Kidney epithelial cell (primary cell): ENCODE measurements around the gene ETS1. TPM values are rescaled to one million over a fixed set of nuclear protein-coding genes. Genes with fewer than 3 reads are reported as not detected.

Experiments used
- DNase-seq: peaks from one replicate; pipeline ENCODE4 v3.0.0-alpha.2; 2010; ENCODE audit warnings: low read depth
- H3K27me3 ChIP-seq: 2 replicates; pipeline ENCODE4 v1.6.0; 2011; ENCODE audit warnings: low read length; ENCODE audit not compliant: control insufficient read depth, insufficient read depth
- H3K36me3 ChIP-seq: 2 replicates; pipeline ENCODE4 v1.5.1; 2011; ENCODE audit warnings: low read length; ENCODE audit not compliant: control insufficient read depth, insufficient read depth
- H3K4me3 ChIP-seq: 2 replicates; pipeline ENCODE4 v1.5.1; 2011; ENCODE audit warnings: low read depth, mild to moderate bottlenecking, control low read depth, low read length
- CTCF ChIP-seq: IDR thresholded peaks from 2 replicates; pipeline ENCODE4 v1.5.1; 2011; ENCODE audit warnings: mild to moderate bottlenecking, moderate library complexity, low read length, control low read depth, inconsistent platforms; ENCODE audit not compliant: insufficient read depth, poor library complexity, severe bottlenecking
- total RNA-seq: library from RNA; depleted of rRNA; stranded (reverse); fragments of >200 nt; gene quantifications from 2 replicates; pipeline ENCODE4 v1.2.3, GENCODE V29; 2015

Gene ETS1
- total RNA-seq, 1 donor from 2014 or later: 224 TPM

DNA sequence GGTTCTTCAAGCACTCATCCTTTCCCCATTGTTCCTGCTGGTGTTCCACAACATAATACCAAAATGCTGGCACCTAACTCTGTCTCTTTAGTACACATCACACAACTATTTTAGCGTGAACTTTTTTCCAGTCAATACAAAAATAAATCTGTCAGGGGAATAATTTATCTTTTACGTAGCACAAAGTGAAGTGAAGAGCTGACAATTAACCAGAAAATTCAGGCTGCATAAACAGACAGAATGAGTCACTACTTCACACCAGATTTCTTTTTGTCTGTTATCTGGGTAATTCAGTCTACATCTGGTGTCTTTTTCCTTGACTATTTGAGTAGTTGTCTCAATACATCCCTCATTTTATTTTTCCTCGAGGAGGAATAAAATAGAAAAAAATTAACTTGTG lies 7.9 kb upstream of the ETS1 start:
- TF ChIP-seq CTCF: no peak
- Histone ChIP-seq H3K27me3 (no peaks in the 10 kb centered on the region), H3K36me3 (no peaks in the 10 kb centered on the region), H3K4me3 (no peak overlapping the region)
- DNase-seq: no peak

DNA sequence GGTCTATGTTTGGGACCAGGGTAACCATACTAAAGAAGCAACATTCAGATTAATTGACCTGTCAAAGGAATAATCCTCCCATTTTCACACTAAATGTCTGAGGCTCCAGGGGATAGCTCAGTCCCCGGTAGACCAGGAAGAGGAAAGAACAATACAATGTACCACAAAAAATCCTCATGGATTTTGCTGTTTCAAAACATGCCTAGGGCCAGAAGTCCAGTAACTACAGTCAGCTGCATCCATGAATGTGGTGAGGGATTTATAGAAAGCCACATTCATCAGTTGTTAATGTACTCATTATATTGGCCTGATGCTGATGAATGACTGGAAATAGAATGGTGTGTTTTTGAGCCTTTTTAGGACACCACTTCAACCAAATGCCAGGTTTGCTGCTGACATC lies 6.9 kb upstream of the ETS1 start:
- no peak for TF ChIP-seq CTCF
- no peak overlapping the region for H3K4me3 ChIP-seq
- no peak for DNase-seq
- H3K36me3 ChIP-seq: no peaks in the 10 kb centered on the region
- H3K27me3 ChIP-seq: no peaks in the 10 kb centered on the region

- Histone ChIP-seq H3K4me3 (no peak overlapping the region), H3K36me3 (no peaks in the 10 kb centered on the region), H3K27me3 (no peaks in the 10 kb centered on the region)
- TF ChIP-seq CTCF: no peak
- no peak for DNase-seq
These were observed 5.9 kb upstream of the ETS1 start for GRCh38 chr11:128593281-128593680.

- no peak for TF ChIP-seq CTCF
- DNase-seq: no peak
- no peak overlapping the region for H3K4me3 ChIP-seq
- H3K27me3 ChIP-seq: no peaks in the 10 kb centered on the region
- H3K36me3 ChIP-seq: no peaks in the 10 kb centered on the region
These were observed 5.1 kb upstream of the ETS1 start for GRCh38 chr11:128592454-128592853.

DNA sequence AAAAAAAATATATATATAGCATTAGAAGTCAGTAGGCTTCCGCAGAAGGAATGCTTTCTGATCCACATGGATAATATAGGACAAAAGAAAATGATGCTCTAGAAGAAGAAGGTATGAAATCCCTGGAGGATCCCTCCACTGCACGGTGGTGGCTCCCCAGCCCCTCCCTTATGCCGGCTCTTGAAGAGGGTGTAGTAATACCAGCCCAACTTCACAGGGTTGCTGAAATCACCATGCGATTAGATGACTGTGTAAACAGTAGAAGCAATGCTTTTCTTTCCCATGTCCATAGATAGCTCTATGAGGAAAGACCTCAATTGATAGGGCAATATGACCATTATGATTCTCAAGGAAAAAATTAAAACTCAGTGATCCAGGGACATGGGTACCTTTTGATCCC lies 3.2 kb upstream of the ETS1 start:
- H3K4me3 ChIP-seq: no peak overlapping the region
- DNase-seq: no peak
- no peak for TF ChIP-seq CTCF
- no peaks in the 10 kb centered on the region for H3K36me3 ChIP-seq
- no peaks in the 10 kb centered on the region for H3K27me3 ChIP-seq

DNA sequence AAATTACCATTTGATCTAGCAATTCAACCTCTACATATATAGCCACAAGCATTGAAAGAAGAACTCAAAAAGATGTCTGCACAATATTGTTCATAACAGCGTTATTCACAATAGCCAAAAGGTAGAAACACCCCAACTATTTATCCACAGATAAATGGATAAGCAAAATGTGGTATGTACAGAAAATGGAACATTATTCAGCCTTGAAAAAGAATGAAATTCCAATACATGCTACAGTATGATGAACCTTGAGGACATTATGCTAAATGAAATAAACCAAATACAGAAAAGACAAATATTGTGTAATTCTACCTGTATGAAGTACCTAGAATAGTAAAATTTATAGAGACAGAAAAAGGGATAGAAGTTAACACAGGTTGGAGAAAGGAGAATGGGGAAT lies 2.6 kb upstream of the ETS1 start:
- no peak for TF ChIP-seq CTCF
- no peaks in the 10 kb centered on the region for H3K27me3 ChIP-seq
- DNase-seq: no peak
- no peak overlapping the region for H3K4me3 ChIP-seq
- no peaks in the 10 kb centered on the region for H3K36me3 ChIP-seq
